ENCODE results near the gene PIBF1.

GRCh38 chr13:72983085-72983768 lies 201.3 kb downstream of the PIBF1 start:
- TF ChIP-seq CTCF (conservative IDR thresholded peaks at IDR 0.05; ENCODE audit: low read depth, low read length) = no peak
- no peak for TF ChIP-seq RAD21 (IDR thresholded peaks at IDR 0.05; ENCODE audit: low read length)
- TF ChIP-seq SMC3 (IDR thresholded peaks at IDR 0.05; ENCODE audit: low read depth, low read length) = no peak
- TF ChIP-seq POLR2A (IDR thresholded peaks at IDR 0.05; ENCODE audit: low read depth, low read length) = no peak
- no peak for TF ChIP-seq RCOR1 (IDR thresholded peaks at IDR 0.05; ENCODE audit: insufficient replicate concordance, low read length)
- no peak for TF ChIP-seq BHLHE40 (IDR thresholded peaks at IDR 0.05; ENCODE audit: low read depth, low read length)
- TF ChIP-seq CEBPB (IDR thresholded peaks at IDR 0.05; ENCODE audit: low read depth, low read length) = peak; percentile 76

All from IMR-90 (cell line).